ENCODE data around the gene PSG3. TPM values are rescaled to one million over a fixed set of nuclear protein-coding genes. Genes with fewer than 3 reads are reported as not detected.
"Not testable (repeated sequence)": the region's sequence is repeated elsewhere in the genome, so short reads cannot be mapped to it uniquely, and the experiment has no call there.

Gene PSG3
- total RNA-seq, 1 donor from 2014 or later, result not detected

DNA sequence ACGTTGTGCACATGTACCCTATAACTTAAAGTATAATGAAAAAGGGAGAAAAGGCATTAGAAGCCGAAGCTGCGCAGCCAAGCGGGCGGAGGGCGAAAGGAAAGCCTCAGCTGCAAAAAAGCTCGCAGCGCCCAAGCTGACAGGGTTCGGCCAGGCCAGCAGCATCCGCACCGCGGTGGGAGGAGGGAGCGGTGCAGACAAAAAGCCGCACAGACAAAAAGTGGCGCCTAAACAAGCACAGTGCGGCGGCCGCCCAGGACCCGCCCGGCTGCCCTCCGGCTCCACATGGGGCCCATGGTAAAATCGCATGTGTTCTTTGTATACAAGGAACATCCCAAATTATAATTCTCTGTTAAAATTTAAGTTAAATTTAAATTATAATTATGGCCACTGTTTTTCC lies 42.4 kb downstream of the PSG3 start:
- H3K36me3 Mint-ChIP-seq (ENCODE audit: insufficient read depth), result no peaks in the 10 kb centered on the region
- no peaks in the 10 kb centered on the region for H3K4me1 Mint-ChIP-seq (ENCODE audit: low read depth)
- H3K4me3 Mint-ChIP-seq (ENCODE audit: low read depth), result no peak overlapping the region
- no peak overlapping the region for H3K27ac Mint-ChIP-seq
- H3K9me3 Mint-ChIP-seq (ENCODE audit: low read depth), result peaks cover 56% of the 10 kb centered on the region
- no peak for DNase-seq (ENCODE audit: low spot score, unreplicated experiment)
- H3K27me3 Mint-ChIP-seq, result no peaks in the 10 kb centered on the region
- TF ChIP-seq, protein P1, sequence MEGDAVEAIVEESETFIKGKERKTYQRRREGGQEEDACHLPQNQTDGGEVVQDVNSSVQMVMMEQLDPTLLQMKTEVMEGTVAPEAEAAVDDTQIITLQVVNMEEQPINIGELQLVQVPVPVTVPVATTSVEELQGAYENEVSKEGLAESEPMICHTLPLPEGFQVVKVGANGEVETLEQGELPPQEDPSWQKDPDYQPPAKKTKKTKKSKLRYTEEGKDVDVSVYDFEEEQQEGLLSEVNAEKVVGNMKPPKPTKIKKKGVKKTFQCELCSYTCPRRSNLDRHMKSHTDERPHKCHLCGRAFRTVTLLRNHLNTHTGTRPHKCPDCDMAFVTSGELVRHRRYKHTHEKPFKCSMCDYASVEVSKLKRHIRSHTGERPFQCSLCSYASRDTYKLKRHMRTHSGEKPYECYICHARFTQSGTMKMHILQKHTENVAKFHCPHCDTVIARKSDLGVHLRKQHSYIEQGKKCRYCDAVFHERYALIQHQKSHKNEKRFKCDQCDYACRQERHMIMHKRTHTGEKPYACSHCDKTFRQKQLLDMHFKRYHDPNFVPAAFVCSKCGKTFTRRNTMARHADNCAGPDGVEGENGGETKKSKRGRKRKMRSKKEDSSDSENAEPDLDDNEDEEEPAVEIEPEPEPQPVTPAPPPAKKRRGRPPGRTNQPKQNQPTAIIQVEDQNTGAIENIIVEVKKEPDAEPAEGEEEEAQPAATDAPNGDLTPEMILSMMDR (IDR thresholded peaks at IDR 0.05; ENCODE audit: unreplicated experiment), result no peak

DNA sequence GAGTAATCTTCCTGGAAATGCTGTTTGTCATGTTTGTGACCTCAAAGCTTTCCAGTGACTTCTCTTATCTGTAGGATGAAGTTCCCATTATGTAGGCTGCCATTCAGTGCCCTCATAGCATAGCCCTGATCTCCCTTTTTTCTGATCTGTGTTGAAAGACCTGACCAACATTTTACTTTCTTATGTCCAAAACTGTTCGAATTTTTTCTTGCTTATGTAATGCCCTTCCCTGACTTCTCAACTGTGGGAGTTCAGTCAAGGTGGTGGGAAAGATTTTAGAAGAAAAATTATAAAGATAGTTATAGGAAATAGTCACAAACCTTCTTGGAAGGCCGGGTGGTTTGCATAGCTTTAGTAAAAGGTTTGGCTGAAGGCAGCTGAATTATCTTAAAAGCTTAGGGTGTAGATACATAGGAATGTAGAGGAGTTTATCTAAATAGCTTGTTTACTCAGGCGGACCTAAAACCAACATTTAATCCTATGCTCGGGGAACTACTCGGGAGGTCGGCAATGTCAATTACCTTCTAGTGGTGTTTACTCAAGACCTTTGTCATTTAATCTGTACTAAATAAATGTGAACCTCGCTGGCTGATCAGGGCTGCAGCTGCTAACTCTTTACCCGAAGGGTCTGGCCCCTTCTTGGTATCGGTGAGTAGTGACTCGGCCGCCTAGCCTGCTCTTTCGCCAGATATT lies 44.3 kb downstream of the PSG3 start:
- H3K36me3 Mint-ChIP-seq (ENCODE audit: insufficient read depth), result no peaks in the 10 kb centered on the region
- no peak for DNase-seq (ENCODE audit: low spot score, unreplicated experiment)
- no peaks in the 10 kb centered on the region for H3K4me1 Mint-ChIP-seq (ENCODE audit: low read depth)
- no peaks in the 10 kb centered on the region for H3K27me3 Mint-ChIP-seq
- no peak overlapping the region for H3K27ac Mint-ChIP-seq
- no peak overlapping the region for H3K4me3 Mint-ChIP-seq (ENCODE audit: low read depth)
- TF ChIP-seq, protein P1 (IDR thresholded peaks at IDR 0.05; ENCODE audit: unreplicated experiment), result no peak
- peaks cover 66% of the 10 kb centered on the region for H3K9me3 Mint-ChIP-seq (ENCODE audit: low read depth)

DNA sequence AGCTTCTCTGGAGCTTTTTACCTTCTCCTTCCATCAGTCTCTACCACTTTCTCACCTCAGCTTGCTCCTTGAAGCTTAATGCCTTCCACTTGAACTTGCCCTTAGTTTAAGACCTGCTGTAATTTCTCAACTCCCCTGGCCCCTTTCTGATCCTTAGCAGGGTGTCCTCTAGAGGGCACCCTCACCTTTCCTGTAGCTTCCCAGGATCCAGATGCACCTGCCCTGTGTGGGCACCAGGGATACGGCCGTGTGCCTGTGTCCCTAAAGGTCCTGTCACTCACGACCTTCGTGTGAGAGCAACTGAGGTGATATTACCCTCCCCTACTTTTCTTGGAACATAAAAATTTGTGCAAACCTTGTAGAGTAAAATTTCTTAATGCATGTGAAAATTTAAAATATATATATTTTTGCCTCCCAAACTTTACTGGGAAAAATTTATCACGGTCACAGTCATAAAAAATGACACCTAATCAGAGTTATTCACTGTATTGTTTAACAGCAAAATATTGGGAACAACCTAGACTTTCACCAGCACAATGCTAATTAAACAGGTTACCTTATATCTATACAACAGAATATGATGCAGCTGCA lies 46.4 kb downstream of the PSG3 start:
- Mint-ChIP-seq H3K27ac (no peak overlapping the region), H3K36me3 (ENCODE audit: insufficient read depth) (no peaks in the 10 kb centered on the region), H3K9me3 (ENCODE audit: low read depth) (peaks cover 64% of the 10 kb centered on the region), H3K27me3 (no peaks in the 10 kb centered on the region), H3K4me1 (ENCODE audit: low read depth) (no peaks in the 10 kb centered on the region), H3K4me3 (ENCODE audit: low read depth) (no peak overlapping the region)
- no peak for DNase-seq (ENCODE audit: low spot score, unreplicated experiment)
- TF ChIP-seq, protein P1 (IDR thresholded peaks at IDR 0.05; ENCODE audit: unreplicated experiment), result no peak

DNA sequence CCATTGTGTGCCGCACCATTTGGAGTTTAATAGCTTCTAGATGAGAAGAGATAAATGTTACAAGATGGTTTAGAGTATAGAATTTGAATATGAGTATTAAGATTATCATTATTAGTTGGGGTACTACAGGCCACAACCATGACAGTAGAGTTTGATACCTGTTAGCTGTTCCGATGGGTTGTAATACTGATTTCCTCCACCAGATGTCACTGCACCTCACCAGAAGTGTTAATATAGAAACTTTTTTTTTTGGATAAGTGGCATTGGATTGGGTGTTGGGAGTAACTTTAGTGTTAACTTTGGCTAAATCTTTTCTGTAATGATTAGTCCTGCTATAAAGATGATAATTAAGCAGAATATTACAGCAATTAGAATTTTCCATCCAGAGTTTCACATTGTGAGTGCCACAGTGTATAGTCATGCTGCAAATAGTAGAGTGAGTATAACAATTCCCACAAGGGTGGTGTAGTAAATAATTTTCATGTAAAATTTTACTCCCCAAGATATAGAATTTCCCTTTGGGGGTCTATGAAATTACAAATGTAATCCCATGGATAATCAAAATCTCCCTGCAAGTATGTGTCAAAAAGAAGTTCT lies 56.3 kb downstream of the PSG3 start:
- TF ChIP-seq, protein P1 (IDR thresholded peaks at IDR 0.05; ENCODE audit: unreplicated experiment), result peak; percentile 44
- no peaks in the 10 kb centered on the region for H3K36me3 Mint-ChIP-seq (ENCODE audit: insufficient read depth)
- H3K9me3 Mint-ChIP-seq (ENCODE audit: low read depth), result peaks cover 55% of the 10 kb centered on the region
- H3K4me3 Mint-ChIP-seq (ENCODE audit: low read depth), result no peak overlapping the region
- H3K4me1 Mint-ChIP-seq (ENCODE audit: low read depth), result no peaks in the 10 kb centered on the region
- no peak for DNase-seq (ENCODE audit: low spot score, unreplicated experiment)
- H3K27me3 Mint-ChIP-seq, result no peaks in the 10 kb centered on the region
- H3K27ac Mint-ChIP-seq, result no peak overlapping the region

DNA sequence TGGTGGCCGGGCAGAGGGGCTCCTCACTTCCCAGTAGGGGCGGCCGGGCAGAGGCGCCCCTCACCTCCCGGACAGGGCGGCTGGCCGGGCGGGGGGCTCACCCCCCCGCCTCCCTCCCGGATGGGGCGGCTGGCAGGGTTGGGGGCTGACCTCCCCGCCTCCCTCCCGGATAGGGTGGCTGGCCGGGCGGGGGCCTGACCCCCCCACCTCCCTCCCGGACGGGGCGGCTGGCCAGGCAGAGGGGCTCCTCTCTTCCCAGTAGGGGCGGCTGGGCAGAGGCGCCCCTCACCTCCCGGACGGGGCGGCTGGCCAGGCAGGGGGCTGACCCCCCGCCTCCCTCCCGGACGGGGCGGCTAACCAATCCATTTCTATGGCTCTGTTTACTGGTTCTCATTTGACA lies 64.0 kb downstream of the PSG3 start:
- H3K9me3 Mint-ChIP-seq (ENCODE audit: low read depth), result peaks cover 41% of the 10 kb centered on the region
- H3K27me3 Mint-ChIP-seq, result not testable (repeated sequence)

DNA sequence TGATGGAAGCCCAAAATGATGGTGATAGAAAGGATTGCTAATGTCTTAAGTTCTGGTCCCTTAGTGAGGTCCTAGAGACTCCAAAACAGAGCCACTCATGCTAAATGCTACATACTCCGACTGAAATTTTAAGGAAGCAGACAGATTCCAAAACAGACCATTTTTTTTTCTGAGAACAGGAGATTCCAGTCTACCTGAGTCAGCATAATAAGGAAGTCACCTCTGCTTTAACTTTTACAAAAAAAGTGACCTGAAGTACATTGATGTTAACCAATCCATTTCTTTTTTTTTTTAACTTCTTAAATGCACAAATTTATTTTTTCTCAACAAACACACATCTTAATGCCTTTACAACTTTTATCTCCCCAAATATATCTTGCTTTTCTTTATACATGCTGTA lies 65.7 kb downstream of the PSG3 start:
- H3K9me3 Mint-ChIP-seq (ENCODE audit: low read depth), result peaks cover 35% of the 10 kb centered on the region
- not testable (repeated sequence) for H3K36me3 Mint-ChIP-seq (ENCODE audit: insufficient read depth); H3K4me3 Mint-ChIP-seq (ENCODE audit: low read depth); H3K27ac Mint-ChIP-seq; H3K4me1 Mint-ChIP-seq (ENCODE audit: low read depth); DNase-seq (ENCODE audit: low spot score, unreplicated experiment); H3K27me3 Mint-ChIP-seq

More for the DNA sequence above, 64.0 kb downstream of the PSG3 start:
- H3K4me3 Mint-ChIP-seq (ENCODE audit: low read depth); H3K36me3 Mint-ChIP-seq (ENCODE audit: insufficient read depth); DNase-seq (ENCODE audit: low spot score, unreplicated experiment); H3K4me1 Mint-ChIP-seq (ENCODE audit: low read depth); H3K27ac Mint-ChIP-seq: not testable (repeated sequence)

Other genes with a start within 250 kb of the PSG3 start
- gene CEACAM1, start 212.0 kb downstream of the PSG3 start, total RNA-seq, result 0.69 and 1.9 TPM in 2 replicates
- gene CEACAM8, start 145.6 kb downstream of the PSG3 start, total RNA-seq, result not detected in 2 replicates
- not detected in 2 replicates for gene PSG8, start 25.2 kb upstream of the PSG3 start, total RNA-seq
- not detected in 2 replicates for gene PSG1, start 139.2 kb upstream of the PSG3 start, total RNA-seq
- gene PSG6, start 177.4 kb upstream of the PSG3 start, total RNA-seq, result not detected in 2 replicates
- gene PSG7, start 196.7 kb upstream of the PSG3 start, total RNA-seq, result not detected in 2 replicates

Data from progenitor cell of endocrine pancreas (in vitro differentiated cells).